GM12878 (cell line): ENCODE results near the gene AKR1A1. TPM values are rescaled to one million over a fixed set of nuclear protein-coding genes. Genes with fewer than 3 reads are reported as not detected.

Source experiments
- ATF7 ChIP-seq: fragments of 450-650 bp; IDR thresholded peaks from 2 replicates; pipeline ENCODE4 v1.6.1; 2016; ENCODE audit warnings: low read depth, mild to moderate bottlenecking
- BACH1 ChIP-seq: fragments of 450-650 bp; IDR thresholded peaks from 2 replicates; pipeline ENCODE4 v1.6.1; 2017; ENCODE audit warnings: mild to moderate bottlenecking, borderline replicate concordance
- CHD2 ChIP-seq: IDR thresholded peaks from 2 replicates; pipeline ENCODE4 v1.6.1; 2011; ENCODE audit warnings: low read depth, low read length, improper control_type of control experiment, borderline replicate concordance
- CUX1 ChIP-seq: IDR thresholded peaks from 2 replicates; pipeline ENCODE4 v1.6.1; 2012; ENCODE audit warnings: improper control_type of control experiment, low read depth, low read length; ENCODE audit not compliant: insufficient replicate concordance
- GABPA ChIP-seq: IDR thresholded peaks from 2 replicates; pipeline ENCODE4 v1.6.1; 2014; ENCODE audit warnings: antibody characterized with exemption, low read depth, mild to moderate bottlenecking, inconsistent platforms
- IRF5 ChIP-seq: fragments of 450-650 bp; IDR thresholded peaks from 2 replicates; pipeline ENCODE4 v1.6.1; 2017; ENCODE audit warnings: borderline replicate concordance
- MYB ChIP-seq: fragments of 150-350 bp; IDR thresholded peaks from 2 replicates; pipeline ENCODE4 v1.6.1; 2014; ENCODE audit warnings: mild to moderate bottlenecking, low read depth, low read length, borderline replicate concordance
- NFIC ChIP-seq: IDR thresholded peaks from 2 replicates; pipeline ENCODE4 v1.6.1; 2012; ENCODE audit warnings: low read depth, mild to moderate bottlenecking, inconsistent platforms, low read length, moderate library complexity
- NFXL1 ChIP-seq: fragments of 450-650 bp; IDR thresholded peaks from 2 replicates; pipeline ENCODE4 v1.6.1; 2017; ENCODE audit warnings: antibody characterized with exemption, mild to moderate bottlenecking, borderline replicate concordance
- NFYB ChIP-seq: IDR thresholded peaks from 2 replicates; pipeline ENCODE4 v1.6.1; 2011; ENCODE audit warnings: low read depth, mild to moderate bottlenecking, low read length, improper control_type of control experiment, moderate library complexity; ENCODE audit not compliant: insufficient read depth
- NRF1 ChIP-seq: conservative IDR thresholded peaks from 2 replicates; pipeline ENCODE4 v1.6.1; 2011; ENCODE audit warnings: mild to moderate bottlenecking, low read depth, low read length, improper control_type of control experiment
- RAD51 ChIP-seq: fragments of 450-650 bp; IDR thresholded peaks from 2 replicates; pipeline ENCODE4 v1.6.1; 2016; ENCODE audit warnings: moderate library complexity, mild to moderate bottlenecking, inconsistent platforms
- RELA ChIP-seq: fragments of 450-650 bp; IDR thresholded peaks from 2 replicates; pipeline ENCODE4 v1.8.0; 2014; ENCODE audit warnings: borderline replicate concordance; ENCODE audit not compliant: partially characterized antibody
- SIN3A ChIP-seq: IDR thresholded peaks from 2 replicates; pipeline ENCODE4 v1.6.1; 2012; ENCODE audit warnings: low read depth, low read length, improper control_type of control experiment
- SPI1 ChIP-seq: IDR thresholded peaks from 2 replicates; pipeline ENCODE4 v1.6.1; 2011; ENCODE audit warnings: low read depth, mild to moderate bottlenecking, low read length, moderate library complexity, borderline replicate concordance; ENCODE audit not compliant: insufficient read depth
- TCF12 ChIP-seq: IDR thresholded peaks from 2 replicates; pipeline ENCODE4 v1.6.1; 2011; ENCODE audit warnings: low read depth, mild to moderate bottlenecking, low read length
- ZBED1 ChIP-seq: IDR thresholded peaks from 2 replicates; pipeline ENCODE4 v1.6.1; 2016; ENCODE audit warnings: borderline replicate concordance
- polyA plus RNA-seq, 11 experiments: library from polyadenylated mRNA; depleted of rRNA in 4 of 11; unstranded in 6 of 11; stranded (reverse) in 5 of 11; fragments of >200 nt; fragmentation: Nextera tagmentation in 4 of 11; fragmentation: Illumina TruSeq in 1 of 11; extraction: Ambion mirVana in 4 of 11; extraction: Trizol in 1 of 11; gene quantifications; 1 replicate in 1 of 11; 2 replicates in 10 of 11; pipeline versions ENCODE4 v1.2.1 to v1.2.3, GENCODE V29; 2011 to 2016; ENCODE audit warnings: inconsistent platforms in 2 of 11, missing spikeins in 2 of 11, low read depth in 1 of 11
- total RNA-seq, 4 experiments: library from RNA; depleted of rRNA in 3 of 4; stranded (reverse); fragments of >200 nt in 3 of 4; fragmentation: Illumina TruSeq in 1 of 4; extraction: Trizol in 1 of 4; gene quantifications; 2 replicates each; pipeline versions ENCODE4 v1.2.1 to v1.2.3, GENCODE V29; 2013 to 2021
- TF ChIP-seq, protein P1 (sequence below): IDR thresholded peaks from 2 replicates; pipeline ENCODE4 v1.6.1; 2011; ENCODE audit warnings: borderline replicate concordance, low read depth, mild to moderate bottlenecking, moderate library complexity, low read length; ENCODE audit not compliant: insufficient read depth, poor library complexity, severe bottlenecking
- TF ChIP-seq, protein P2 (sequence below): fragments of 450-650 bp; IDR thresholded peaks from 2 replicates; pipeline ENCODE4 v1.6.1; 2017; ENCODE audit warnings: mild to moderate bottlenecking, low read depth, inconsistent platforms; ENCODE audit not compliant: poor library complexity, severe bottlenecking

Gene AKR1A1
- total and polyA plus RNA-seq, 10 of the 15 experiments (the other 5 are each of a cell fraction or from before 2014, with no cell fraction given): 187 to 335 (median 241) TPM

GRCh38 chr1:45543581-45544417, 6.8 kb upstream of the AKR1A1 start (continued):
- TF ChIP-seq NFIC (peak; percentile 96), RELA (peak; percentile 98), BACH1 (peak; percentile 24; the same call in 1 of the 2 replicates), SPI1 (peak; percentile 81), MYB (peak; percentile 93), NRF1 (no peak), RAD51 (peak; percentile 64; the same call in 1 of the 2 replicates), TCF12 (peak; percentile 79; the same call in 1 of the 2 replicates), NFXL1 (no peak), IRF5 (no peak), GABPA (no peak), ATF7 (peak; percentile 83), CUX1 (peak; percentile 65), CHD2 (peak; percentile 81), SIN3A (no peak), NFYB (no peak), ZBED1 (peak; percentile 91; the same call in 1 of the 2 replicates)
- TF ChIP-seq, protein P1, sequence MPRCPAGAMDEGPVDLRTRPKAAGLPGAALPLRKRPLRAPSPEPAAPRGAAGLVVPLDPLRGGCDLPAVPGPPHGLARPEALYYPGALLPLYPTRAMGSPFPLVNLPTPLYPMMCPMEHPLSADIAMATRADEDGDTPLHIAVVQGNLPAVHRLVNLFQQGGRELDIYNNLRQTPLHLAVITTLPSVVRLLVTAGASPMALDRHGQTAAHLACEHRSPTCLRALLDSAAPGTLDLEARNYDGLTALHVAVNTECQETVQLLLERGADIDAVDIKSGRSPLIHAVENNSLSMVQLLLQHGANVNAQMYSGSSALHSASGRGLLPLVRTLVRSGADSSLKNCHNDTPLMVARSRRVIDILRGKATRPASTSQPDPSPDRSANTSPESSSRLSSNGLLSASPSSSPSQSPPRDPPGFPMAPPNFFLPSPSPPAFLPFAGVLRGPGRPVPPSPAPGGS: peak; percentile 80
- TF ChIP-seq, protein P2, sequence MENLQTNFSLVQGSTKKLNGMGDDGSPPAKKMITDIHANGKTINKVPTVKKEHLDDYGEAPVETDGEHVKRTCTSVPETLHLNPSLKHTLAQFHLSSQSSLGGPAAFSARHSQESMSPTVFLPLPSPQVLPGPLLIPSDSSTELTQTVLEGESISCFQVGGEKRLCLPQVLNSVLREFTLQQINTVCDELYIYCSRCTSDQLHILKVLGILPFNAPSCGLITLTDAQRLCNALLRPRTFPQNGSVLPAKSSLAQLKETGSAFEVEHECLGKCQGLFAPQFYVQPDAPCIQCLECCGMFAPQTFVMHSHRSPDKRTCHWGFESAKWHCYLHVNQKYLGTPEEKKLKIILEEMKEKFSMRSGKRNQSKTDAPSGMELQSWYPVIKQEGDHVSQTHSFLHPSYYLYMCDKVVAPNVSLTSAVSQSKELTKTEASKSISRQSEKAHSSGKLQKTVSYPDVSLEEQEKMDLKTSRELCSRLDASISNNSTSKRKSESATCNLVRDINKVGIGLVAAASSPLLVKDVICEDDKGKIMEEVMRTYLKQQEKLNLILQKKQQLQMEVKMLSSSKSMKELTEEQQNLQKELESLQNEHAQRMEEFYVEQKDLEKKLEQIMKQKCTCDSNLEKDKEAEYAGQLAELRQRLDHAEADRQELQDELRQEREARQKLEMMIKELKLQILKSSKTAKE: no peak
